KMS-11 (cell line): Measurements from ENCODE around the gene VWDE.

Source experiments
- H2AFZ ChIP-seq: fragments of 200-600 bp; sonication (generic); 2 replicates; pipeline ENCODE4 v1.6.1; 2016; ENCODE audit warnings: antibody characterized with exemption, mixed run types, low read depth
- H3K27ac ChIP-seq: fragments of 200-600 bp; sonication (generic); 2 replicates; pipeline ENCODE4 v1.6.1; 2016; ENCODE audit warnings: mild to moderate bottlenecking, mixed run types
- H3K27me3 ChIP-seq: fragments of 200-600 bp; sonication (generic); 2 replicates; pipeline ENCODE4 v1.6.1; 2017; ENCODE audit warnings: mild to moderate bottlenecking, low read depth, mixed run types, moderate library complexity; ENCODE audit not compliant: insufficient read depth
- H3K36me3 ChIP-seq: fragments of 200-600 bp; sonication (generic); 2 replicates; pipeline ENCODE4 v1.6.1; 2017; ENCODE audit warnings: mild to moderate bottlenecking, mixed run types; ENCODE audit not compliant: insufficient read depth
- H3K4me1 ChIP-seq: fragments of 200-600 bp; sonication (generic); 2 replicates; pipeline ENCODE4 v1.6.1; 2016; ENCODE audit warnings: mild to moderate bottlenecking, low read depth, mixed run types; ENCODE audit not compliant: poor library complexity, severe bottlenecking
- H3K4me2 ChIP-seq: fragments of 200-600 bp; sonication (generic); 2 replicates; pipeline ENCODE4 v1.7.0; 2016; ENCODE audit warnings: mild to moderate bottlenecking, mixed run types
- H3K4me3 ChIP-seq: fragments of 200-600 bp; sonication (generic); IDR thresholded peaks from 2 replicates; pipeline ENCODE4 v1.6.1; 2017; ENCODE audit warnings: low read depth, low read length, mixed read lengths; ENCODE audit not compliant: insufficient read depth
- H3K79me2 ChIP-seq: fragments of 200-600 bp; sonication (generic); 2 replicates; pipeline ENCODE4 v1.6.1; 2016; ENCODE audit warnings: low read depth, mixed run types; ENCODE audit not compliant: insufficient read depth
- H3K9ac ChIP-seq: fragments of 200-600 bp; sonication (generic); 2 replicates; pipeline ENCODE4 v1.6.1; 2016; ENCODE audit warnings: mild to moderate bottlenecking, mixed run types
- H4K20me1 ChIP-seq: fragments of 200-600 bp; sonication (generic); 2 replicates; pipeline ENCODE4 v1.6.1; 2016; ENCODE audit warnings: mild to moderate bottlenecking, mixed run types; ENCODE audit not compliant: insufficient read depth
- CTCF ChIP-seq: fragments of 200-600 bp; sonication (generic); conservative IDR thresholded peaks from 2 replicates; pipeline ENCODE4 v1.6.1; 2017; ENCODE audit warnings: low read depth, mild to moderate bottlenecking, antibody characterized with exemption, low read length, moderate library complexity, mixed read lengths

VWDE gene

GRCh38 chr7:12291870-12292269, 111.8 kb downstream of the VWDE start:
- no peak overlapping the region for H3K27ac ChIP-seq
- H3K27me3 ChIP-seq, result no peaks in the 10 kb centered on the region
- no peaks in the 10 kb centered on the region for H3K4me1 ChIP-seq
- no peaks in the 10 kb centered on the region for H4K20me1 ChIP-seq
- H3K9ac ChIP-seq, result no peak overlapping the region
- H3K4me2 ChIP-seq, result no peak overlapping the region
- H2AFZ ChIP-seq, result no peak overlapping the region
- peak; percentile 62 for TF ChIP-seq CTCF
- no peak overlapping the region for H3K4me3 ChIP-seq
- no peaks in the 10 kb centered on the region for H3K36me3 ChIP-seq
- no peaks in the 10 kb centered on the region for H3K79me2 ChIP-seq

- H3K4me3 ChIP-seq, result no peak overlapping the region
- no peaks in the 10 kb centered on the region for H4K20me1 ChIP-seq
- no peak overlapping the region for H3K9ac ChIP-seq
- no peak for TF ChIP-seq CTCF
- no peak overlapping the region for H3K27ac ChIP-seq
- H3K79me2 ChIP-seq, result no peaks in the 10 kb centered on the region
- no peak overlapping the region for H3K4me2 ChIP-seq
- no peaks in the 10 kb centered on the region for H3K4me1 ChIP-seq
- no peaks in the 10 kb centered on the region for H3K36me3 ChIP-seq
- no peak overlapping the region for H2AFZ ChIP-seq
- no peaks in the 10 kb centered on the region for H3K27me3 ChIP-seq
Measured at GRCh38 chr7:12290761-12291160, 112.9 kb downstream of the VWDE start.

GRCh38 chr7:12289996-12290395, 113.7 kb downstream of the VWDE start:
- Histone ChIP-seq H2AFZ (no peak overlapping the region), H4K20me1 (no peaks in the 10 kb centered on the region), H3K4me1 (no peaks in the 10 kb centered on the region), H3K4me3 (no peak overlapping the region), H3K9ac (no peak overlapping the region), H3K36me3 (no peaks in the 10 kb centered on the region), H3K79me2 (no peaks in the 10 kb centered on the region), H3K27ac (no peak overlapping the region), H3K4me2 (no peak overlapping the region), H3K27me3 (no peaks in the 10 kb centered on the region)
- no peak for TF ChIP-seq CTCF

DNA sequence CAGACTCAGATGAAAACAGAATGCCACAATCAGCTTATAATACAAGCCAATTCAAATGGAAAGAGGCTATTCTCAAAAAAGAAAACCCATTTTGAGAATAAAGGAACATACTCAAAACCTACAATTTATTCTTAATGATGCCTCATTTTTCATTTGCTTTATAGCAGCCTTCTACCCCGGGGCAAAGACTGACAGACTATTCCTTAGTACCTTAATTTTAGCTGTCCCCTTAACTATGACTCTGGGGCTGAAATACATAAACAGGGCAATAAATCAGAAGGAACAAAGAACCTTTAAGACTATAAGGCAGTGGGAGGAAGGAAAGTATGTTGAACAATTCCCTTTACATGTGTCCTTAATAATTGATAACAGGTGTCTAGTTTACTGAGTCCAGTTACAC, 115.8 kb downstream of the VWDE start:
- no peak overlapping the region for H3K4me3 ChIP-seq
- TF ChIP-seq CTCF, result no peak
- H2AFZ ChIP-seq, result no peak overlapping the region
- no peak overlapping the region for H3K4me2 ChIP-seq
- no peak overlapping the region for H3K9ac ChIP-seq
- no peaks in the 10 kb centered on the region for H3K27me3 ChIP-seq
- no peaks in the 10 kb centered on the region for H3K36me3 ChIP-seq
- no peaks in the 10 kb centered on the region for H3K79me2 ChIP-seq
- no peak overlapping the region for H3K27ac ChIP-seq
- no peaks in the 10 kb centered on the region for H4K20me1 ChIP-seq
- H3K4me1 ChIP-seq, result no peaks in the 10 kb centered on the region

- H3K27me3 ChIP-seq, result no peaks in the 10 kb centered on the region
- H3K79me2 ChIP-seq, result no peaks in the 10 kb centered on the region
- no peaks in the 10 kb centered on the region for H3K4me1 ChIP-seq
- H3K9ac ChIP-seq, result no peak overlapping the region
- H3K27ac ChIP-seq, result no peak overlapping the region
- H2AFZ ChIP-seq, result no peak overlapping the region
- TF ChIP-seq CTCF, result no peak
- H3K36me3 ChIP-seq, result no peaks in the 10 kb centered on the region
- no peak overlapping the region for H3K4me3 ChIP-seq
- no peak overlapping the region for H3K4me2 ChIP-seq
- H4K20me1 ChIP-seq, result no peaks in the 10 kb centered on the region
Measured at GRCh38 chr7:12281038-12281437, 122.6 kb downstream of the VWDE start.
